T-helper 1 cell treated with Interleukin-12 subunit alpha and Interleukin-12 subunit beta and Interleukin-4 antibody, amounts not matched to agents 30 μg/mL and 1 μg/mL, for 36 hours (primary cell): ENCODE data around the gene FAM83E.

Experiments used
- H3K27ac Mint-ChIP-seq: one replicate; pipeline ENCODE4 v1.8.0; 2021; ENCODE audit warnings: mild to moderate bottlenecking, mixed read lengths
- H3K27me3 Mint-ChIP-seq: one replicate; pipeline ENCODE4 v1.8.0; 2021; ENCODE audit warnings: low read depth, mixed read lengths
- H3K36me3 Mint-ChIP-seq: one replicate; pipeline ENCODE4 v1.8.0; 2021; ENCODE audit warnings: low read depth, mixed read lengths
- H3K4me1 Mint-ChIP-seq: one replicate; pipeline ENCODE4 v1.8.0; 2021; ENCODE audit warnings: low read depth, mixed read lengths
- H3K4me3 Mint-ChIP-seq: one replicate; pipeline ENCODE4 v1.8.0; 2021; ENCODE audit warnings: mild to moderate bottlenecking, moderate library complexity, mixed read lengths
- H3K9me3 Mint-ChIP-seq: one replicate; pipeline ENCODE4 v1.8.0; 2021; ENCODE audit warnings: mixed read lengths

The FAM83E gene

DNA sequence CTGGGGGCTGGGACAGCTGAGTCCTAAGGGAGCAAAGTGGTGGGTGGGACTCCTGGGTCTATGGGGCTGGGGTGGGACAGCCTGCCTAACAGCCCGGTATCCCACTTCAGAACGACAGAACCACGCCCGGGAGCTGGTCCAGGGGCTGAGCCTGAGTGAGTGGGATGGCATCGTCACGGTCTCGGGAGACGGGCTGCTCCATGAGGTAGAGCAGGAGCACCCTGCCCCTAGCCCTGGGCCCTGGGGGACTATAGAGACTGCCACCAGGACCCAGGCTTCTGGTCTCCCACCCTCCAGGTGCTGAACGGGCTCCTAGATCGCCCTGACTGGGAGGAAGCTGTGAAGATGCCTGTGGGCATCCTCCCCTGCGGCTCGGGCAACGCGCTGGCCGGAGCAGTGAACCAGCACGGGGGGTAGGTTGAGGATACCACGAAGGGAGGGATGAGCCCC is 13.0 kb upstream of the FAM83E start:
- Mint-ChIP-seq H3K4me1 (peaks cover 22% of the 10 kb centered on the region), H3K27me3 (no peaks in the 10 kb centered on the region), H3K4me3 (no peak overlapping the region), H3K36me3 (peaks cover 20% of the 10 kb centered on the region), H3K9me3 (no peaks in the 10 kb centered on the region), H3K27ac (no peak overlapping the region)

DNA sequence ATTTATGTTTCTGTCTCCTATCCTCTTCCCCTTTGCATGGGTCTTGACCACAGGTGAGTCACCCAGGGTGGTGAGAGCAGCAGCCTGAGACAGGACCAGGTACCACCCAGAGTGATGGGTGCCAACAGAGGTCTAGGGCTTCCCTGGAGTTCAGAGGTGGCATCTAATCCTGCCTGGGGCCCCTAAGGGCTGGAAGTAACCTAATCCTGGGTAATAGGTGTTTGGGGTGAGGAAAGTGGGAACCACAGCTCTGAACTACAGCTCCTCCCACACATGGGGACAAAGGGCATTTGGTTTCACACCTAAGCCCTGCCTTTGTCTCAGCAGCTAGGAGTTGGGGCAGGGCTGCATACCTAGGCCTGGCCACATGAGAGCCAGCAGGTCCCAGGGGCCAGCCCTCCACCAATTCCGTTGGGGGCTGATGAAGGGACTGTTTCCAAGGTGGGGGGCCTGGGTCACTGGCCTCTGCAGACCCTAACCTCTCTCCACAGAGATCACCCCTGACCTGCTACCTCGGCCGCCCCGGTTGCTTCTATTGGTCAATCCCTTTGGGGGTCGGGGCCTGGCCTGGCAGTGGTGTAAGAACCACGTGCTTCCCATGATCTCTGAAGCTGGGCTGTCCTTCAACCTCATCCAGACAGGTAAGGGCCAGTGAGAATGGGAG is 12.5 kb upstream of the FAM83E start:
- Mint-ChIP-seq H3K4me1 (peaks cover 24% of the 10 kb centered on the region), H3K27me3 (no peaks in the 10 kb centered on the region), H3K9me3 (no peaks in the 10 kb centered on the region), H3K4me3 (no peak overlapping the region), H3K36me3 (peaks cover 22% of the 10 kb centered on the region), H3K27ac (no peak overlapping the region)

DNA sequence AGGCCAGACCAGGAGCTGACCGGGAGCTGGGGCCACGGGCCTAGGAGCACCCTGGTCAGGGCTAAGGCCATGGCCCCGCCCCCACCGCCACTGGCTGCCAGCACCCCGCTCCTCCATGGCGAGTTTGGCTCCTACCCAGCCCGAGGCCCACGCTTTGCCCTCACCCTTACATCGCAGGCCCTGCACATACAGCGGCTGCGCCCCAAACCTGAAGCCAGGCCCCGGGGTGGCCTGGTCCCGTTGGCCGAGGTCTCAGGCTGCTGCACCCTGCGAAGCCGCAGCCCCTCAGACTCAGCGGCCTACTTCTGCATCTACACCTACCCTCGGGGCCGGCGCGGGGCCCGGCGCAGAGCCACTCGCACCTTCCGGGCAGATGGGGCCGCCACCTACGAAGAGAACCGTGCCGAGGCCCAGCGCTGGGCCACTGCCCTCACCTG is 11.0 kb upstream of the FAM83E start:
- Mint-ChIP-seq H3K27ac (no peak overlapping the region), H3K4me3 (no peak overlapping the region)

DNA sequence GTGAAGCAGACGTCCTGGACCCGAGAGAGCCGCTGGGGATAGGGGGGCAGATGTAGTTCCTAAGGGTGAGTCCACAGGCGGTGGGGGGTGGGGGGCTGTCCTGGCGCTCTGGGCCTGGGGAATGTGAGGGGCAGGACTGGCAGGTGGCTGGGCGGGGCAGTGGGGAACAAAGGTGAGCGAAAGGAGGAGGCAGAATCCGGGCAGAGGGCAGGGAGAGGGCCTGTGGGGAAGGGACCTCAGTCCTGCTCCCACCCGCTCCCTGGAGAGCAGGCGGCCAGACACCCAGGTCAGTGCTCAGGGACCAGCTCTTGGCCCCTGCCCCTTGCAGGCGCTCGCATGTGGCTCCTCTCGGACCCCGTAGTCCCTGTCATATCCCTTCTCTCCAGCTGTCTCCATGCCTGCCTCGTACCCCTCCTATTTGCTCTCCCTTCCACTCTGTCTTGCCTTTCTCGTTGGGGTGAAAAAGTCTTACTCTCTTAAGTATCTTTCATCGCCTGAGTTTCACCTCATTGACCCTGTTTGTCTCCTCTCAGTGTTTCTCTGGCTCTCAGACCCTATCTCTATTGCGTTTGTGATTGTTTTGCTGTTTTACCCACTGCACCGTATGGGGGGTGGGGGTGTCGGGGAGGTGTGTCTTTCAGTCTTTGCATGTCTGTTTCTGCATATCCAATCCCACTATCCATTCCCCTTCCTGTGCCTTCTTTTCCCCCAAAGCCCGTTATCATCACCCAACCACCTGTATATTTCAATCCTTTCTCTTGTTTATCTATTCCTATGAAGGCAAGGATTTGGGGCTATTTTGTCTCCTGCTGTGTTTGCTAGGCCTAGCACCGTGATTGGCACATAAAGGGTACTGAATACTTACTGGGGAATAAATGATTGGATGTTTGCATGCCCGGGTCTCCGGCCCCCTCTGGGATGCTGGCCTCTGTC is 10.2 kb upstream of the FAM83E start:
- H3K9me3 Mint-ChIP-seq = no peaks in the 10 kb centered on the region
- H3K27ac Mint-ChIP-seq = peak overlapping the region; percentile 52
- peak overlapping the region; percentile 85 for H3K4me3 Mint-ChIP-seq
- H3K27me3 Mint-ChIP-seq = no peaks in the 10 kb centered on the region
- peaks cover 31% of the 10 kb centered on the region for H3K4me1 Mint-ChIP-seq
- peaks cover 28% of the 10 kb centered on the region for H3K36me3 Mint-ChIP-seq

More for the DNA sequence above, 11.0 kb upstream of the FAM83E start:
- H3K36me3 Mint-ChIP-seq = peaks cover 29% of the 10 kb centered on the region
- no peaks in the 10 kb centered on the region for H3K9me3 Mint-ChIP-seq
- H3K27me3 Mint-ChIP-seq = no peaks in the 10 kb centered on the region
- H3K4me1 Mint-ChIP-seq = peaks cover 31% of the 10 kb centered on the region

DNA sequence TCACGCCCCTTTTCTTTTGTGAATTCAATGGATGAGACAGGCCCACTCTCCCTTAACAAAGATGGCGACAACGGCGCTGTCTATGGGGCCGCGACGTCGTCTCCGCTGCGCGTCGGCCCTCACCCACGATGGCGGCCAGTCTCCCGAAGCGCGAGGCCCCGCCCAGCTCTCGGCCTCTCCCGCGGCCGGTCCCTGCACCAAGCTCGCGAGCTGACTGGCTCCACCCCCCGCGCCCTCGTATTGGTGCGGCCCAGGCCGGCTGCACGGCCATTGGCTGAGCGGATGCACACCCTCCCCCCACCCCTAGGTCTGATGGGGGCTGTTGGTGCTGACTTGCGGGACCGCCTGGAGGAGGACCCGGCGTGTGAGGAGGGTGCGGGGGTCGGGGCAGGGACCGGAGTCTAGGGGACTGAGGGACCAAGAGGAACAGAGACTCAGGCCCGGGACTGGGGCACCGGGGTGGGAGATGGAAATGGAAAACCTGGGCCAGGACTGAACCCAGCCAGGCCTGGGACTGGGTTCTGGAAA is 9.3 kb upstream of the FAM83E start:
- peak overlapping the region; percentile 85 for H3K4me3 Mint-ChIP-seq
- H3K36me3 Mint-ChIP-seq = peaks cover 29% of the 10 kb centered on the region
- H3K9me3 Mint-ChIP-seq = no peaks in the 10 kb centered on the region
- peaks cover 37% of the 10 kb centered on the region for H3K4me1 Mint-ChIP-seq
- no peaks in the 10 kb centered on the region for H3K27me3 Mint-ChIP-seq
- H3K27ac Mint-ChIP-seq = peak overlapping the region; percentile 97

DNA sequence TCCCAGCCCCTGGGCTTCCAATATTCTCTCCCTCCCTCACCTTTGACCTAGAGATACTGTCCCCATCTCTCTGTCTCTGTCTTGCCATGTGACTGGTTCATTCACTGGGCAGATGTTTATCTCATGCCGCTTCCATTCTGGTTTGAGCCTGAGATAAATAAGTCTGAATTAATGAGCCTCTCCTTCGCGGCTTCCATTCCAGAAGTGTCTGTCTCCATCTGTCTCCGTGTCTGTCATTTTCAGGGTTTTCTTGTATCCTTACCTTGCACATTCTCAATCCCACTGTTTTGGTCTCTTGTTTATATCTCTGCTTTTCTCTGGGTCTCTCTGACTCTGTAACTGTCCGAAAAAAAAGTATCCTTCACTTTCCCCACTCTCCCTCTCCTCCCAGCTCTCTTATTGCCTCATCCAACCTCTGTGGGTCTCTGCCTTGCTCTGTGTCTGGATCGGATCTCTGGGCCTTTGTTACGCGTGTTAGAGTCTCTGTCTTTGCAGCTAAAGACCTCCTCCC is 8.7 kb upstream of the FAM83E start:
- Mint-ChIP-seq H3K36me3 (peaks cover 29% of the 10 kb centered on the region), H3K9me3 (no peaks in the 10 kb centered on the region), H3K4me1 (peaks cover 37% of the 10 kb centered on the region)

DNA sequence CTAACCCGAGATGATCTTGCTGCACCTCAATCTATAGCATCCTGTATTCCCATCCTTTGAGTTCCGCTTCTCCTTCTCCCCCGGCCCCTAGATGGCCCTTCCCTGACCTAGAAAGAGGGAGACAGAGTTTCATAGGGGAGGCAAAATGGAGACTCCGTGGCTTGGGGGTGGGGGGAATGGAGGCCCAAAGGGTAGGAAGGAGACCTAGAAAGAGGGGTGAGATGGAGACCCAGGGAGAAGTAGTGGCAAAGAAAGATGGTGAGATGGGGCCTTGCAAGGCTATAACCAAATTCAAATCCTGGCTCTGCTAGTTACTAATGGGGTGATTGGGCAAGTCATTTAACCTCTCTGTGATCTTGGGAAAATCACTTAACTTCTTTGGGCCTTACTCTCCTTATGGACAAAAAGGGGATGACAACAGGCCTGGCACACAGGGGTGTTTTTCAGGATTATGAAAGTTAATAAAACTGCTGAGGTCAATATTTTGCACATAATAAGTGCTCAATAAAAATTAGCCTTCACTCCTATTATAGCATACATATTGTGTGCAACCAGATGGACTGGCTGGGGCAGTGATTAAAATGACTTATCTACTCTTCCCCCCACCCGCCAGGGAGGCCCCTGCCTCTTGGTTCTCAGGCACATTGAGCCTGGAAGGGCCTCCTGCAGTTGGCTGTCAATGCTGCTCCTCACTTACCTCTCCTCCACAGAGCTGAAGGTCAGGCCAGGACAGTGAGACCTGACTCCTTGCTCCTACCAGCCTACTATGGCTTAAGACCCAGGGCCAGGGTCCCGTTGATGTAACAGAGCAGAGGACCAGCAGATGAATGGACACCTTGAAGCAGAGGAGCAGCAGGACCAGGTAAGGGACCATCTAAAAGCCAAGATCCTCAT is 5.1 kb upstream of the FAM83E start:
- Mint-ChIP-seq H3K27me3 (no peaks in the 10 kb centered on the region), H3K4me3 (peak overlapping the region; percentile 98), H3K9me3 (no peaks in the 10 kb centered on the region), H3K36me3 (peaks cover 48% of the 10 kb centered on the region), H3K27ac (peak overlapping the region; percentile 99), H3K4me1 (peaks cover 40% of the 10 kb centered on the region)

More for the DNA sequence above, 8.7 kb upstream of the FAM83E start:
- Mint-ChIP-seq H3K27me3 (no peaks in the 10 kb centered on the region), H3K27ac (peak overlapping the region; percentile 97), H3K4me3 (peak overlapping the region; percentile 85)

DNA sequence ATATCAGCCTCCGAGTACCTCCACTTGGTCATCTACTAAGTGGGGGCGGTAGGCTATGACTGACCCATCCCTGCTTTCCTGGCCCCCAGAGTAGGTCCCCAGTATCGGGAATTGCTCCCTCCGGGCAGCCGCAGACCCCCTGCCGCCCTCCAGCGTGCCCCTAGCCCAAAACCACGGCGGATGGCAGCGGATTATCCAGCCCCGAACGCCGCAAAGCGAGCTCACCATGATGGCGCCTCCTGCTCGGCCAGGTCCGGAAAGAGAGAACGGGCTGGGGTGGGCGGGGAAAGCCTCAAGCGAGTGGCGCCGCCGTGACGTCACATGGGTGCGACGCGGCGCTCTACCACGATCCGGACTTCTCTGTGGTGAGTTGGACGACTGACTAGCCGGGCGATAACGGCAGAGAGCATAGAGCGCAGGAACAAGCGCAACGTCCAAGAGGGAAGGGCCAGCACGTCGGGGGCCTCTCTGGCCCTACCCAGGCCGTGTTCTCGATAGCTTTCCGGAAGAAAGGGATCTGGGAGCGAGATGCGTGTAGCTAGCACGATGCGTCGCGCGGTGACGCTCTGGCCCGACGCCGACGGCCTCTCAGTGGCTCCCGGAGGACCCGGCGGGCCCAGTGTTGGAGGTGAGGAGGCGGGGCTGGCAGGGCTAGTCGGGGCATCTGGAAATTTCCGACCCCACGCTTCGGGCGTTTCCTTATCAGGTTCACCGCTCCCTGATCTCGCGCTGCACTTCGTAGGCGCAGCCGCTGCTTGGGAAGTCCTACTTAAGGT is 4.2 kb upstream of the FAM83E start, which contains the start of the genes RPL18 and SPHK2:
TSS of gene RPL18 (minus strand) at position 263 of the 776 bp plus-strand sequence. CDS start at position 228, 35 bp downstream.
TSS of gene SPHK2 (plus strand) at position 591 of the 776 bp plus-strand sequence. CDS start 1,009 bp downstream, outside the sequence.
- Mint-ChIP-seq H3K27ac (peak within 1 kb of the TSS; percentile 99), H3K36me3 (peaks cover 48% of the 10 kb centered on the region), H3K9me3 (no peaks in the 10 kb centered on the region), H3K4me1 (peaks cover 38% of the 10 kb centered on the region), H3K27me3 (no peaks in the 10 kb centered on the region), H3K4me3 (peak within 1 kb of the TSS; percentile 98)

DNA sequence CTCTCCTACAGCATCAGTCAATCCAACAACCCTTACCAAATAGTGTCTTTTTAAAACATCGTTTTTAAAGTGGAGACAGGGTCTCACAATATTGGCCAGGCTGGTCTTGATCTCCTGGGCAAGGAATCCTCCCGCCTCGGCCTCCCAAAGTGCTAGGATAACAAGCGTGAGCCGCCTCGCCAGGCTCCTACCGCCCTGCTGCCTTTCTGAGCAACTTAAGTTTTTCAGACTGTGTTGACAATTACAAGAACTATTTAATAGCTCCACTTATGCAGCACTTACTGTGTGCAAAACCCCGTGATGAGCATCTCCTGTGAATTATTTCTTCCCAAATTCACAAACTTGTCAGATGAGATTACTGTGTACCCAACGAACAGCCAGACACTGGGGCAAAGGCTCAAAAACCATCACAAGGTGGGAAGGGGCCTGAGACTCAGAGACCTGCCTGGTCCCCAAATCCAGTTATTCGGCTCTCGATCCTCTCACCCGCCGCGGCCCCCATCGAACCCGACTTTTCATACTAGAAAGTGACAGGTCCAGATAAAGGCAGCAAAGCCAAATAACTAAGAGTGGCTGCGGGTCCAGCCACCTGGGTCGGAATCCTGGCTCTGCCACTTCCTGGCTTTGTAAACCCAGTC is 3.5 kb upstream of the FAM83E start:
- peaks cover 42% of the 10 kb centered on the region for H3K36me3 Mint-ChIP-seq
- peaks cover 32% of the 10 kb centered on the region for H3K4me1 Mint-ChIP-seq
- H3K27me3 Mint-ChIP-seq = no peaks in the 10 kb centered on the region
- no peaks in the 10 kb centered on the region for H3K9me3 Mint-ChIP-seq
- peak overlapping the region; percentile 98 for H3K4me3 Mint-ChIP-seq
- peak overlapping the region; percentile 99 for H3K27ac Mint-ChIP-seq

DNA sequence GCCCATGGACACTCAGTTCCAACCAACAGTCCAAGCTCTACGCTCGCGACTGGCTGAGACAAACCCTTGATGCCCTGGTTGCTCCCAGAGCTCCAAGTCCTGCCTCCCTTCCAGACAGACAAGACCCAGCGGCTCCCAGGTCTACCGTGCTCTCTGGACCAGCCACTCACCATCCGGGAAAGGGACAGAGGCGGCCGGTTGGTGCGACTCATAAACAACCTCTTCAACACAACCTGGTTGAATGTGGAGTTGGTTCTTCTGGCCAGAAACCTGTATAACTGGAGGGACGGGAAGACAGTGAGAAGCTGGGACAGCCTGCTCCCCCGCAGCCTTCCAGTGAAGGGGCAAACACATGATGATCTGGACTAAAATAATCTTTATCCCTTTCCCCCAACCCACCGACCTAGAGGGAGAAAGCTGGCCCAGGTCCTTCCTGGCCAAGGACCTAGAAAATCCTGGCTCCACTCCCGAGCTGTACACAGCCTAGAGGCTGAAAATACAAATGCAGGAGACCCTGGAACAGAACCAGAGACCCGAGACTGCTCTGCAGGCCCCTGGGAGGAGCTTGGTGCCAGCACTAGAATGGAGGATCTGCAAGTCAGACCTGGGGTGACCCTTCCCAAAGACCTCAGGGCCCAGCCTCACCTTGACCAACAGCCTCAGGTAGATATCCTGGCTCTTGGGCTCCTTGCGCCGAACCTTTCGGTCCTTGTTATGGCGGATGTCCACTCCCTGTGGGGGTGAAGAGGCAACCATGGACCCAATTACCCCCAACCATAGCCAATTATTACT is 2.5 kb upstream of the FAM83E start:
- H3K27ac Mint-ChIP-seq = peak overlapping the region; percentile 99
- no peaks in the 10 kb centered on the region for H3K9me3 Mint-ChIP-seq
- H3K4me3 Mint-ChIP-seq = peak overlapping the region; percentile 98
- peaks cover 29% of the 10 kb centered on the region for H3K4me1 Mint-ChIP-seq
- peaks cover 38% of the 10 kb centered on the region for H3K36me3 Mint-ChIP-seq
- H3K27me3 Mint-ChIP-seq = no peaks in the 10 kb centered on the region

DNA sequence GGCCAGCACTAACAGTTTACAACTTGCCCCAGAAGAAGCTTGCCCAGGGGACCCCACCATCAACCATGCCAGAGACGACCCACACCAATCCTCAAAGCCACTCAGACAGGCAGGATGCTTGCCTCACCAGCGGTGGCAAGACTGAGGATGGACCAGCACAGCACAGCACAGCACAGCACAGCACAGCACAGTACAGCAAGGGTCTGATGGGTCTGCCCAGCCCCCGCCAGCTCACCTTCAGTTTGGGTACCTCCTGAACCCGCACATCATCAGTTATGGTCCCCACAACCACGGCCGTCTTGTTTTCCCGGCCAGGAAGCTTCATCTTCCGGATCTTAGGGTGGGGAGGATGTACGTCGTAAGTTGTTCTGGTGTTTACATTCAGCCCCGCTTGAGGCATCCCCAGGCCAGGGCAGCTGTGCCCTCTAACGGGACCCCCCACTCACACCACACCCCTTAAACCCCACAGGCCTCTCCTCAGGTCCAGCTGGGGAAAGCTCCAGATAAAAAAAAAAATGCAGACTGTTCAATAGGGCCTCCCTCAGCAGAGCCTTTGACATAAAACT is 1.7 kb upstream of the FAM83E start:
- Mint-ChIP-seq H3K27me3 (no peaks in the 10 kb centered on the region), H3K36me3 (peaks cover 34% of the 10 kb centered on the region), H3K9me3 (no peaks in the 10 kb centered on the region), H3K4me1 (peaks cover 24% of the 10 kb centered on the region), H3K4me3 (peak overlapping the region; percentile 98), H3K27ac (no peak overlapping the region)

DNA sequence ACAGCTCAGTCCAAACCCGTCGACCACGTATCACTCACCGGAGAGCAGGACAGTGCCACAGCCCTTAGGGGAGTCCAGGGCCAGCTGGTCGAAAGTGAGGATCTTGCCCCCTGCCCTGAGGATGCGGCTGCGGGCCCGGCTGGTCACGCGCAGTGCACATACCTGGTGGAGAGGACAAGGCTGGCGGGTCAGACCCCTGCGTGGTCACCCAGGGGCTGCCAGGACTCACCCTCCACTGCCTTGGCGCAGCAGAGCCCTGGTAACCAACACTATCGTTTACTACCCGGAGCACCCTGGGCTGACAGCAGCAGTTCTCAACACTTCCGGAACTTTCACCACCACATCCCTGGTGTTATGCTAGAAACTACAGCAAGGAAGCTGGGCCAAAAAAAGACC is 1.2 kb upstream of the FAM83E start:
- H3K4me1 Mint-ChIP-seq = peaks cover 21% of the 10 kb centered on the region
- H3K9me3 Mint-ChIP-seq = no peaks in the 10 kb centered on the region
- H3K27ac Mint-ChIP-seq = no peak overlapping the region
- H3K27me3 Mint-ChIP-seq = no peaks in the 10 kb centered on the region
- peaks cover 31% of the 10 kb centered on the region for H3K36me3 Mint-ChIP-seq
- H3K4me3 Mint-ChIP-seq = peak overlapping the region; percentile 55
